Measurements from ENCODE around the gene ADRB2.
"Not testable (repeated sequence)": the region's sequence is repeated elsewhere in the genome, so short reads cannot be mapped to it uniquely, and the experiment has no call there.

Gene ADRB2

GRCh38 chr5:148826053-148826738 lies at the start of gene ADRB2:
TSS of gene ADRB2 (plus strand) at chr5:148826611. CDS start at chr5:148826832, 221 bp downstream.
- DNase-seq: peak; percentile 95

DNA sequence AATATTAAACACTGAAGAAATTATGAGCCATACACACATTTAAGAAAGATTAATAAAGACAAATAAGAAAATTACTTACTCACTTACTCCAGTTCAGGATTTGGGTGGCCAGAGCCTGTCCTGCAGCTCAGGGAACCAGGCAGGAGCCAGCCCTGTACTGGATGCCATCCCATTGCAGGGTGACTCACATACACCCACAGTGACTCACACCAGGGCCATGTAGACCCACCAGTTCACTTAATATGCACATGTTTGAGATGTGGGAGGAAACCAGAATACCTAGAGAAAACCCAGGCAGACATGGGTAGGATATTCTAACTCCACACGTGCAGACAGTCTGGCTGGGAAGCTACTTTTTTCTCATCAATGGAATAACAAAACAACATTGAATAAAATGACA lies 49.6 kb upstream of the ADRB2 start:
- no peak for DNase-seq

DNA sequence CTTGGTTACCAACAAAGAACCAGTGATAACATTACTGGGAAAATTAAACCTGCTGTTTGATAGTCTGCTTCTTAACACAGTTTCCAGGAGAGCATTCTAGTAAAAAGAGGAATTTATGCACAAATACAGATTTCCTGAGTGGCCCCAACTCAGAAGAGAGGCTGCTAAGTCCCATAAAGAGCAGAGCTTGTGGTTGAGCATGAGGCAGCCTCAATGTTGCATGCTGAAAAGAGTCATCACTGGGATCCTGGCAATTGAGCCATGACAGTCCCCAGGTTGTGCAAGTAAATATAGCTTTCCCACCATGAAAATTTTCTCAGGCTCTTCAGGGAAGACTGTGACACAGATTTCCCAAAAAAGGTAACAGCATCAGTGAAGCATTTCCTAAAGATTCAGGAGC lies 47.5 kb upstream of the ADRB2 start:
- DNase-seq: no peak

DNA sequence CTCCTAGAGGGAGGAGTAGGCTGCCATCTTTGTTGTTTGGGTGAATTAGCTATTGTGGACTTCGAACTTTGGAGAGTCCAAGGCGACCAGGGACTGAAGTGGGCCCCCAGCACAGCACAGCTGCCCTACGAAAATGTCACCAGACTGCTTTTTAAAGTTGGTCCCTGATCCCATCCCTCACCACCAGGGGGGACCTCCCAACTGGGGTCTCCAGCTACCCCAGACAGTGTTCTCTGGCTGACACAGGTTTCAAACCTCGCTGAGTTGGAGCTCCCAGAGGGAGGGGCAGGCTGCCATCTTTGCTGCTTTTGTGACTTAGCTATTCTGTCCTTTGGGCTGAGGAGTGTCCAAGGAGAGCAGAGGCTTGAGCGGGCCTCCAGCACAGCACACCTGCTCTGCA lies 45.7 kb upstream of the ADRB2 start:
- no peak for DNase-seq

DNA sequence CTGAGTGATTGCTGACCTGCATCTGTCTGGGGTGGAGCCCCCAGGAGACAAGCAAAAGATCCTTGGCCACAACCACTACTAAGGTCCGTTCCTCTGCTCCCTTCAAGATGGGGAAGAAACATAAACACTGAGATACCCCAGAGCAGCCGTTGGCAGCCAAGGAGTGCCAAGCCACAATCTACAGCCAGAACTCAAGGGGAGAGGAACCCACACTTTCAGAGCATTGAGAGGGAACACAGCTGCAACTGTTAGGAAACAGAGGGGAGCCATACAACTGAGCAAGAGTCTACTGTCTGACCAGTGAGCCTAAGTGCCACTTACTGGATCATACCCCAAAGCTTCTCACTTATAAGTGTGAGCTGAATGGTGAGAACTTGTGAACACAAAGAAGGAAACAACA lies 44.6 kb upstream of the ADRB2 start:
- DNase-seq: no peak

- DNase-seq: no peak
These were observed 41.2 kb upstream of the ADRB2 start for GRCh38 chr5:148785223-148785622.

GRCh38 chr5:148786456-148786855 lies 40.0 kb upstream of the ADRB2 start:
- no peak for DNase-seq

- no peak for DNase-seq
These were observed 37.8 kb upstream of the ADRB2 start for GRCh38 chr5:148788636-148789035.

- no peak for DNase-seq
These were observed 35.7 kb upstream of the ADRB2 start for GRCh38 chr5:148790545-148791333.

- no peak for DNase-seq
These were observed 35.1 kb upstream of the ADRB2 start for GRCh38 chr5:148791334-148791667.

GRCh38 chr5:148791696-148792095 lies 34.7 kb upstream of the ADRB2 start:
- DNase-seq: no peak

DNA sequence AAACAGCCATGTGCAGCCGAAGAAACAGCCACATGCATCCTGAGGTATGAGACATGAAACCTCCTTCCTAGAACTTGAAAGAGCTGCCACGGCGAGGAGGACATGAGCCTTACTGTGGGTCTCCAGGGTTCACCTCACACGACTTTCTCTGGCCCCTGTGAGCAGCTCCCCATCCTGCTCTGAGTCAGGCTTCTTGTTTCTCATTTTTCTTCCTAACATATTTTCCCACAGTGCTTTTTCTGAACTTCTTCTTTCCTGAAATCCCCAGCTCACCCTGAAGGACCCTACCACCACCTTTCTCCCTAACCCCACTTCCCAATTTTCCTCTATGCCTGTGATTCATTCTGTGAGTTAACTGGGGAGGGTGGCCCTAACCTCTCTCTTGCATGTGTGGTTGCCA lies 33.7 kb upstream of the ADRB2 start:
- no peak for DNase-seq

DNA sequence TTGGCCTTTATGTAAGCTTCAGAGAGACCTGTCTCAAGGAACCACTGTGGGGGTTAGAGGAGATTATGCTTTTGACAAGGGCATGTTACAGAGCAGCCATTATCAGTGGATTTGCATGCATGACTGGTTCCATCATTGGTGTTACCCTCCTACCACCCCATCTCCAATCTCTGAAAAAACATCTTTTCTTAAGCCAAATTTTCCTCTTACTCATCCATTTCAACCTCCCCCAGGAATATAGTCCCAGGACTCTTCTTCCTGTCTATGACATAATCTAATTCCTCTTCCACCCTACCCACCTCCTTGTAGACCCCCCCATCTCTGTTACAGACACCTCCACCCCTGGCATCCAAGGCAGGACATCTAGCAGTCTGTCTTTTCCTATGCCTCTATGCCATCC lies 33.1 kb upstream of the ADRB2 start:
- DNase-seq: no peak

- DNase-seq: no peak
These were observed 32.1 kb upstream of the ADRB2 start for GRCh38 chr5:148794275-148794674.

- no peak for DNase-seq
These were observed 31.5 kb upstream of the ADRB2 start for GRCh38 chr5:148794729-148795561.

GRCh38 chr5:148796936-148797335 lies 29.5 kb upstream of the ADRB2 start:
- DNase-seq: no peak

- no peak for DNase-seq
These were observed 27.6 kb upstream of the ADRB2 start for GRCh38 chr5:148798786-148799185.

- DNase-seq: no peak
These were observed 26.5 kb upstream of the ADRB2 start for GRCh38 chr5:148799737-148800527.

DNA sequence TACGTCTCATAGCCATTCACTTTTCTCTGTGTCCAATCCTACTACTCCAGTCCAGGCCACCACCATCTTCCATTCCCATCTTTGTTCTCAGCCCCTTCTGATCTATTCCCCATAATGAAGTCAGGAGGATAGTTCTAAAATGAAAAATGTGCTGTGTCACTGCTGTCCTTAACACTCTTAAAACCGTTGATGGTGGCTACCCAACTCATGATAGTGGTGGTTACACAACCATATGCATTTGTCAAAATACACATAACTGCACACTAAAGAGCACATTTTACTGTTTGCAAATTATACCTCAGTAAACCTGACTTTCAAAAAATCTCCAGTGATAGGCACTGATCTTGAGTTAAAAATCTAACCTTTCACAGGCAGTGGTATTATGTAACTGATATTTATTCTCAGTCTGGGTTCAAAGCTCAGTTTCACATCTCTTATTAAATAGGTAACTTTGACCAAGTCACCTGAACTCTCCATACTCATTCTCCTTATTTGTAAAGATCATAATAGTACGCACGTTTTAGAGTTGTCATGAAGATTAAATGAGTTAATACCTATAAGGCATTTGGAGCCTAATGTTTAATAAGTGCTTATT lies 24.6 kb upstream of the ADRB2 start:
- no peak for DNase-seq

GRCh38 chr5:148803451-148803850 lies 23.0 kb upstream of the ADRB2 start:
- DNase-seq: not testable (repeated sequence)

- no peak for DNase-seq
These were observed 22.0 kb upstream of the ADRB2 start for GRCh38 chr5:148804393-148804792.

Measured in femur (tissue), 1 donor.